Panc1 (cell line): ENCODE measurements around the gene HTRA3. TPM values are rescaled to one million over a fixed set of nuclear protein-coding genes. Genes with fewer than 3 reads are reported as not detected.

Source experiments
- ATAC-seq: fragments of 200-7000 bp; cut with Tn5 transposase; 2 replicates; pipeline ENCODE4 v1.9.1; 2020; ENCODE audit warnings: mild to moderate bottlenecking, moderate library complexity
- BruUV-seq: library from RNA; stranded (reverse); fragments of 400-500 nt; replicated peaks from 2 replicates; lab custom pipeline; 2021; lab: Mats Ljungman, UMichigan
- CTCF ChIA-PET: fragments of 300-600 bp; sonication (Branson Sonifier 250); formaldehyde crosslinking; loops from one replicate; lab custom pipeline; 2022; ENCODE audit warnings: antibody characterized with exemption; lab: Charles Lee
- POLR2A ChIA-PET: fragments of 300-600 bp; sonication (Branson Sonifier 250); formaldehyde crosslinking; loops from one replicate; lab custom pipeline; 2022; ENCODE audit warnings: antibody characterized with exemption; lab: Charles Lee
- DNase-seq: peaks from one replicate; pipeline ENCODE4 v3.0.0-alpha.2; 2010; ENCODE audit warnings: low read depth, low spot score
- H3K27ac ChIP-seq: 2 replicates; pipeline ENCODE4 v1.5.1; 2011; ENCODE audit warnings: mild to moderate bottlenecking, low read length, inconsistent platforms
- H3K27me3 ChIP-seq: fragments of 200-500 bp; sonication (Bioruptor generic); 2 replicates; pipeline ENCODE4 v1.6.0; 2014; ENCODE audit warnings: low read length, inconsistent platforms; ENCODE audit not compliant: control insufficient read depth, insufficient read depth
- H3K36me3 ChIP-seq: fragments of 200-500 bp; sonication (Bioruptor generic); 2 replicates; pipeline ENCODE4 v1.5.1; 2014; ENCODE audit warnings: inconsistent platforms, mild to moderate bottlenecking, low read length, moderate library complexity; ENCODE audit not compliant: control insufficient read depth, insufficient read depth
- H3K4me1 ChIP-seq: 2 replicates; pipeline ENCODE4 v1.5.1; 2011; ENCODE audit warnings: inconsistent platforms, mild to moderate bottlenecking, low read length, moderate library complexity; ENCODE audit not compliant: control insufficient read depth, insufficient read depth
- H3K4me3 ChIP-seq, 2 experiments: 2 replicates each; pipeline ENCODE4 v1.5.1; 2011 to 2012; ENCODE audit warnings: low read depth in 2 of 2, low read length in 2 of 2, mild to moderate bottlenecking in 2 of 2, inconsistent platforms in 1 of 2, moderate library complexity in 1 of 2
- H3K9me3 ChIP-seq: fragments of 200-500 bp; sonication (Bioruptor generic); 2 replicates; pipeline ENCODE4 v1.5.1; 2014; ENCODE audit warnings: low read depth, mild to moderate bottlenecking, inconsistent platforms, low read length, moderate library complexity; ENCODE audit not compliant: control insufficient read depth, insufficient read depth
- CTCF ChIP-seq: fragments of 450-650 bp; IDR thresholded peaks from 2 replicates; pipeline ENCODE4 v1.5.1; 2017; ENCODE audit warnings: mild to moderate bottlenecking
- POLR2AphosphoS5 ChIP-seq: IDR thresholded peaks from 2 replicates; pipeline ENCODE4 v1.6.1; 2012; ENCODE audit warnings: mild to moderate bottlenecking, low read depth, low read length, moderate library complexity
- REST ChIP-seq, 2 experiments: IDR thresholded peaks; 2 replicates each; pipeline ENCODE4 v1.6.1; 2011 to 2012; ENCODE audit warnings: low read depth in 2 of 2, control low read depth in 1 of 2, low read length in 1 of 2, mild to moderate bottlenecking in 1 of 2, moderate library complexity in 1 of 2; ENCODE audit not compliant: insufficient read depth in 1 of 2
- SIN3A ChIP-seq: IDR thresholded peaks from 2 replicates; pipeline ENCODE4 v1.6.1; 2012; ENCODE audit warnings: low read depth, mild to moderate bottlenecking, low read length, moderate library complexity, borderline replicate concordance; ENCODE audit not compliant: insufficient read depth
- TCF7L2 ChIP-seq: IDR thresholded peaks from 2 replicates; pipeline ENCODE4 v1.6.1; 2011; ENCODE audit warnings: mild to moderate bottlenecking, low read depth, low read length, inconsistent platforms
- in situ Hi-C: cut with HindIII; loops from 2 replicates; pipeline ENCODE4 v1.10.0; 2016; ENCODE audit warnings: low sequenced_read_pairs, low pct_unique_long_range_greater_than_20kb
- intact Hi-C: fragments of 100-400 bp; cut with micrococcal nuclease; formaldehyde crosslinking; loops from one replicate; pipeline ENCODE4 v1.10.0; 2022; ENCODE audit not compliant: unreplicated experiment
- total RNA-seq: library from RNA; stranded (reverse); gene quantifications from one replicate; pipeline ENCODE4 v1.2.1, GENCODE V29; 2021; ENCODE audit not compliant: unreplicated experiment

Gene HTRA3
- total RNA-seq, 1 experiment from 2014 or later: 0.98 TPM

- DNase-seq (no peak), ATAC-seq (peak; percentile 91)
- ChIA-PET POLR2A (no interaction called here), CTCF (no interaction called here)
- H3K27ac ChIP-seq: no peak overlapping the region
- no peak overlapping the region for H3K4me3 ChIP-seq
- in situ Hi-C loops: no loop called here
- intact Hi-C loops: no loop called here
- TF ChIP-seq SIN3A (no peak), REST (IDR thresholded peaks at IDR 0.05; ENCODE audit: insufficient read depth in 1 of 2, low read depth in 2 of 2, low read length in 1 of 2) (no peak), POLR2AphosphoS5 (no peak), TCF7L2 (no peak), CTCF (no peak)
- no peaks in the 10 kb centered on the region for H3K36me3 ChIP-seq
- BruUV-seq: no TSS peak
- peaks cover 9% of the 10 kb centered on the region for H3K4me1 ChIP-seq
- no peaks in the 10 kb centered on the region for H3K9me3 ChIP-seq
- H3K27me3 ChIP-seq: no peaks in the 10 kb centered on the region
Measured at GRCh38 chr4:8315435-8316250, 46.1 kb downstream of the HTRA3 start.

GRCh38 chr4:8316251-8316771, 46.8 kb downstream of the HTRA3 start:
- H3K27ac ChIP-seq: no peak overlapping the region
- no peaks in the 10 kb centered on the region for H3K27me3 ChIP-seq
- H3K4me1 ChIP-seq: peaks cover 9% of the 10 kb centered on the region
- ChIA-PET CTCF (no interaction called here), POLR2A (no interaction called here)
- ATAC-seq (peak; percentile 64; the same call in 1 of the 2 replicates), DNase-seq (no peak)
- intact Hi-C loops (no loop called here), in situ Hi-C loops (no loop called here)
- no TSS peak for BruUV-seq
- no peaks in the 10 kb centered on the region for H3K36me3 ChIP-seq
- no peaks in the 10 kb centered on the region for H3K9me3 ChIP-seq
- H3K4me3 ChIP-seq: no peak overlapping the region
- TF ChIP-seq CTCF: no peak
- no peak for TF ChIP-seq REST (IDR thresholded peaks at IDR 0.05; ENCODE audit: insufficient read depth in 1 of 2, low read depth in 2 of 2, low read length in 1 of 2)
- TF ChIP-seq POLR2AphosphoS5: no peak
- TF ChIP-seq SIN3A: no peak
- TF ChIP-seq TCF7L2: no peak
